PC-9 (cell line): ENCODE results near the gene TNFRSF12A.
"Not testable (repeated sequence)": the region's sequence is repeated elsewhere in the genome, so short reads cannot be mapped to it uniquely, and the experiment has no call there.

Experiments used
- EZH2 ChIP-seq: fragments of 200-600 bp; sonication (generic); IDR thresholded peaks from 2 replicates; pipeline ENCODE4 v1.8.0; 2017; ENCODE audit warnings: antibody characterized with exemption, low read depth
- TF ChIP-seq, protein P1 (sequence below): fragments of 200-600 bp; sonication (generic); conservative IDR thresholded peaks from 2 replicates; pipeline ENCODE4 v1.6.1; 2017; ENCODE audit warnings: mixed run types, antibody characterized with exemption, mild to moderate bottlenecking, moderate library complexity

DNA sequence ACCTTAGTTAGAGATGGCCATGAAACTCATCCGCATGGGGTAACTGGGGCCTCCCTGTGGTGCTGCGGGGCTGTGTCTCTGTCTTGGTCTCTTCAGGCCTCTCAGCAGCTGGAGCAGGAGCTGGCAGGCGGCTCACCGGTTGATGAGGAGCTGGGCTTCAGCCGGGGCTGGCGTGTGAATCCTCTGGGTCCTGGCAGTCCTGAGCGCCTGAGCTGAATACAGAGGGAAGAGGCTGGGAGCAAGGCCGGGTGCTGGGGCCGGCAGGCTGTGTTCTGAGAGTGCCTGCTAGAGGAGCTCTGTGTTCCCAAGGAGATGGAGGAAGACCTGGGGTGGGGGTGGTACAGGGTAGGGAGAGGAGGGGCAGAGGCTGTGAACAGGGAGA is 35.6 kb downstream of the TNFRSF12A start:
- TF ChIP-seq, protein P1, sequence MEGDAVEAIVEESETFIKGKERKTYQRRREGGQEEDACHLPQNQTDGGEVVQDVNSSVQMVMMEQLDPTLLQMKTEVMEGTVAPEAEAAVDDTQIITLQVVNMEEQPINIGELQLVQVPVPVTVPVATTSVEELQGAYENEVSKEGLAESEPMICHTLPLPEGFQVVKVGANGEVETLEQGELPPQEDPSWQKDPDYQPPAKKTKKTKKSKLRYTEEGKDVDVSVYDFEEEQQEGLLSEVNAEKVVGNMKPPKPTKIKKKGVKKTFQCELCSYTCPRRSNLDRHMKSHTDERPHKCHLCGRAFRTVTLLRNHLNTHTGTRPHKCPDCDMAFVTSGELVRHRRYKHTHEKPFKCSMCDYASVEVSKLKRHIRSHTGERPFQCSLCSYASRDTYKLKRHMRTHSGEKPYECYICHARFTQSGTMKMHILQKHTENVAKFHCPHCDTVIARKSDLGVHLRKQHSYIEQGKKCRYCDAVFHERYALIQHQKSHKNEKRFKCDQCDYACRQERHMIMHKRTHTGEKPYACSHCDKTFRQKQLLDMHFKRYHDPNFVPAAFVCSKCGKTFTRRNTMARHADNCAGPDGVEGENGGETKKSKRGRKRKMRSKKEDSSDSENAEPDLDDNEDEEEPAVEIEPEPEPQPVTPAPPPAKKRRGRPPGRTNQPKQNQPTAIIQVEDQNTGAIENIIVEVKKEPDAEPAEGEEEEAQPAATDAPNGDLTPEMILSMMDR, result not testable (repeated sequence)
- TF ChIP-seq EZH2, result not testable (repeated sequence)
